SK-N-SH treated with all-trans-retinoic acid at 6 μM for 48 hours (cell line): ENCODE data around the gene CD59.
"Not testable (repeated sequence)": the region's sequence is repeated elsewhere in the genome, so short reads cannot be mapped to it uniquely, and the experiment has no call there.

Source experiments
- ATAC-seq: fragments of 200-7000 bp; cut with Tn5 transposase; 3 replicates; pipeline ENCODE4 v1.9.1; 2020; ENCODE audit warnings: mild to moderate bottlenecking, moderate library complexity
- ARNTL ChIP-seq: fragments of 450-650 bp; formaldehyde crosslinking; IDR thresholded peaks from 2 replicates; pipeline ENCODE4 v1.5.0; 2020; ENCODE audit warnings: low read depth, mild to moderate bottlenecking, moderate library complexity, borderline replicate concordance
- BACH2 ChIP-seq: fragments of 250-450 bp; sonication (Bioruptor Pico); IDR thresholded peaks from 2 replicates; pipeline ENCODE4 v1.9.0; 2021; ENCODE audit warnings: mild to moderate bottlenecking, borderline replicate concordance
- CSDC2 ChIP-seq: fragments of 250-450 bp; sonication (Bioruptor Pico); IDR thresholded peaks from 2 replicates; pipeline ENCODE4 v1.5.0; 2020; ENCODE audit warnings: mild to moderate bottlenecking, moderate library complexity
- ESRRG ChIP-seq: fragments of 250-450 bp; sonication (Bioruptor Pico); IDR thresholded peaks from 2 replicates; pipeline ENCODE4 v1.6.1; 2021; ENCODE audit warnings: mild to moderate bottlenecking
- GLIS3 ChIP-seq: fragments of 250-450 bp; sonication (Bioruptor Pico); IDR thresholded peaks from 2 replicates; pipeline ENCODE4 v1.5.0; 2020; ENCODE audit warnings: mild to moderate bottlenecking, moderate library complexity
- ISL1 ChIP-seq: fragments of 250-450 bp; sonication (Bioruptor Pico); IDR thresholded peaks from 2 replicates; pipeline ENCODE4 v2.1.2; 2022; ENCODE audit warnings: mild to moderate bottlenecking, moderate library complexity
- RARB ChIP-seq: fragments of 250-450 bp; sonication (Bioruptor Pico); IDR thresholded peaks from 2 replicates; pipeline ENCODE4 v1.8.0; 2021; ENCODE audit warnings: mild to moderate bottlenecking, moderate library complexity
- TCF4 ChIP-seq: fragments of 250-450 bp; sonication (Bioruptor Pico); IDR thresholded peaks from 2 replicates; pipeline ENCODE4 v1.8.0; 2021; ENCODE audit warnings: mild to moderate bottlenecking, moderate library complexity, borderline replicate concordance
- ZC3H10 ChIP-seq: fragments of 250-450 bp; sonication (Bioruptor Pico); IDR thresholded peaks from 2 replicates; pipeline ENCODE4 v1.5.1; 2021; ENCODE audit warnings: mild to moderate bottlenecking, moderate library complexity
- ZFP3 ChIP-seq: fragments of 250-450 bp; sonication (Bioruptor Pico); IDR thresholded peaks from 2 replicates; pipeline ENCODE4 v1.5.0; 2020; ENCODE audit warnings: mild to moderate bottlenecking, moderate library complexity
- ZFP30 ChIP-seq: fragments of 450-650 bp; formaldehyde crosslinking; IDR thresholded peaks from 2 replicates; pipeline ENCODE4 v1.5.0; 2022; ENCODE audit warnings: mild to moderate bottlenecking, moderate library complexity
- ZNF70 ChIP-seq: fragments of 450-650 bp; formaldehyde crosslinking; IDR thresholded peaks from 2 replicates; pipeline ENCODE4 v1.5.0; 2020; ENCODE audit warnings: mild to moderate bottlenecking, moderate library complexity
- ZNF8 ChIP-seq: fragments of 450-650 bp; formaldehyde crosslinking; IDR thresholded peaks from 2 replicates; pipeline ENCODE4 v1.5.0; 2020; ENCODE audit warnings: mild to moderate bottlenecking, moderate library complexity
- TF ChIP-seq, protein P1 (sequence below): fragments of 250-450 bp; sonication (Bioruptor Pico); IDR thresholded peaks from 2 replicates; pipeline ENCODE4 v1.8.0; 2020; ENCODE audit warnings: mild to moderate bottlenecking, moderate library complexity, borderline replicate concordance
- TF ChIP-seq, protein P2 (sequence below): fragments of 250-450 bp; sonication (Bioruptor Pico); IDR thresholded peaks from 2 replicates; pipeline ENCODE4 v1.5.1; 2020; ENCODE audit warnings: low read depth, mild to moderate bottlenecking, moderate library complexity
- TF ChIP-seq, protein P3 (sequence below): fragments of 250-450 bp; sonication (Bioruptor Pico); IDR thresholded peaks from 2 replicates; pipeline ENCODE4 v1.5.0; 2020; ENCODE audit warnings: mild to moderate bottlenecking, moderate library complexity

Gene CD59

GRCh38 chr11:33664827-33665226 is 71.4 kb downstream of the CD59 start:
- TF ChIP-seq, protein P1, sequence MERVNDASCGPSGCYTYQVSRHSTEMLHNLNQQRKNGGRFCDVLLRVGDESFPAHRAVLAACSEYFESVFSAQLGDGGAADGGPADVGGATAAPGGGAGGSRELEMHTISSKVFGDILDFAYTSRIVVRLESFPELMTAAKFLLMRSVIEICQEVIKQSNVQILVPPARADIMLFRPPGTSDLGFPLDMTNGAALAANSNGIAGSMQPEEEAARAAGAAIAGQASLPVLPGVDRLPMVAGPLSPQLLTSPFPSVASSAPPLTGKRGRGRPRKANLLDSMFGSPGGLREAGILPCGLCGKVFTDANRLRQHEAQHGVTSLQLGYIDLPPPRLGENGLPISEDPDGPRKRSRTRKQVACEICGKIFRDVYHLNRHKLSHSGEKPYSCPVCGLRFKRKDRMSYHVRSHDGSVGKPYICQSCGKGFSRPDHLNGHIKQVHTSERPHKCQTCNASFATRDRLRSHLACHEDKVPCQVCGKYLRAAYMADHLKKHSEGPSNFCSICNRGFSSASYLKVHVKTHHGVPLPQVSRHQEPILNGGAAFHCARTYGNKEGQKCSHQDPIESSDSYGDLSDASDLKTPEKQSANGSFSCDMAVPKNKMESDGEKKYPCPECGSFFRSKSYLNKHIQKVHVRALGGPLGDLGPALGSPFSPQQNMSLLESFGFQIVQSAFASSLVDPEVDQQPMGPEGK (CRISPR knock-in tag) = no peak
- TF ChIP-seq, protein P2, sequence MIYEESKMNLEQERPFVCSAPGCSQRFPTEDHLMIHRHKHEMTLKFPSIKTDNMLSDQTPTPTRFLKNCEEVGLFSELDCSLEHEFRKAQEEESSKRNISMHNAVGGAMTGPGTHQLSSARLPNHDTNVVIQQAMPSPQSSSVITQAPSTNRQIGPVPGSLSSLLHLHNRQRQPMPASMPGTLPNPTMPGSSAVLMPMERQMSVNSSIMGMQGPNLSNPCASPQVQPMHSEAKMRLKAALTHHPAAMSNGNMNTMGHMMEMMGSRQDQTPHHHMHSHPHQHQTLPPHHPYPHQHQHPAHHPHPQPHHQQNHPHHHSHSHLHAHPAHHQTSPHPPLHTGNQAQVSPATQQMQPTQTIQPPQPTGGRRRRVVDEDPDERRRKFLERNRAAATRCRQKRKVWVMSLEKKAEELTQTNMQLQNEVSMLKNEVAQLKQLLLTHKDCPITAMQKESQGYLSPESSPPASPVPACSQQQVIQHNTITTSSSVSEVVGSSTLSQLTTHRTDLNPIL (CRISPR knock-in tag) = no peak
- TF ChIP-seq GLIS3 (CRISPR knock-in tag) (no peak), TCF4 (no peak), ESRRG (no peak), ARNTL (CRISPR knock-in tag) (no peak)
- ATAC-seq = no peak

- TF ChIP-seq GLIS3 (CRISPR knock-in tag) (no peak), ARNTL (CRISPR knock-in tag) (no peak), ZNF8 (CRISPR knock-in tag) (no peak), CSDC2 (CRISPR knock-in tag) (no peak), ZNF70 (CRISPR knock-in tag) (no peak), ZC3H10 (CRISPR knock-in tag) (no peak), RARB (CRISPR knock-in tag) (no peak), ZFP3 (CRISPR knock-in tag) (no peak), BACH2 (CRISPR knock-in tag) (no peak), ZFP30 (CRISPR knock-in tag) (no peak), ISL1 (CRISPR knock-in tag) (no peak)
- TF ChIP-seq, protein P1 (CRISPR knock-in tag) = no peak
- no peak for ATAC-seq
These were observed 72.1 kb downstream of the CD59 start for GRCh38 chr11:33664166-33664565.

GRCh38 chr11:33663121-33663520 is 73.1 kb downstream of the CD59 start:
- TF ChIP-seq TCF4 = no peak
- TF ChIP-seq, protein P3, sequence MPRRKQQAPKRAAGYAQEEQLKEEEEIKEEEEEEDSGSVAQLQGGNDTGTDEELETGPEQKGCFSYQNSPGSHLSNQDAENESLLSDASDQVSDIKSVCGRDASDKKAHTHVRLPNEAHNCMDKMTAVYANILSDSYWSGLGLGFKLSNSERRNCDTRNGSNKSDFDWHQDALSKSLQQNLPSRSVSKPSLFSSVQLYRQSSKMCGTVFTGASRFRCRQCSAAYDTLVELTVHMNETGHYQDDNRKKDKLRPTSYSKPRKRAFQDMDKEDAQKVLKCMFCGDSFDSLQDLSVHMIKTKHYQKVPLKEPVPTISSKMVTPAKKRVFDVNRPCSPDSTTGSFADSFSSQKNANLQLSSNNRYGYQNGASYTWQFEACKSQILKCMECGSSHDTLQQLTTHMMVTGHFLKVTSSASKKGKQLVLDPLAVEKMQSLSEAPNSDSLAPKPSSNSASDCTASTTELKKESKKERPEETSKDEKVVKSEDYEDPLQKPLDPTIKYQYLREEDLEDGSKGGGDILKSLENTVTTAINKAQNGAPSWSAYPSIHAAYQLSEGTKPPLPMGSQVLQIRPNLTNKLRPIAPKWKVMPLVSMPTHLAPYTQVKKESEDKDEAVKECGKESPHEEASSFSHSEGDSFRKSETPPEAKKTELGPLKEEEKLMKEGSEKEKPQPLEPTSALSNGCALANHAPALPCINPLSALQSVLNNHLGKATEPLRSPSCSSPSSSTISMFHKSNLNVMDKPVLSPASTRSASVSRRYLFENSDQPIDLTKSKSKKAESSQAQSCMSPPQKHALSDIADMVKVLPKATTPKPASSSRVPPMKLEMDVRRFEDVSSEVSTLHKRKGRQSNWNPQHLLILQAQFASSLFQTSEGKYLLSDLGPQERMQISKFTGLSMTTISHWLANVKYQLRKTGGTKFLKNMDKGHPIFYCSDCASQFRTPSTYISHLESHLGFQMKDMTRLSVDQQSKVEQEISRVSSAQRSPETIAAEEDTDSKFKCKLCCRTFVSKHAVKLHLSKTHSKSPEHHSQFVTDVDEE (CRISPR knock-in tag) = no peak
- TF ChIP-seq RARB (CRISPR knock-in tag) = no peak
- TF ChIP-seq, protein P1 (CRISPR knock-in tag) = no peak
- no peak for TF ChIP-seq ESRRG
- no peak for TF ChIP-seq ZFP30 (CRISPR knock-in tag)
- TF ChIP-seq, protein P2 (CRISPR knock-in tag) = no peak
- TF ChIP-seq ISL1 (CRISPR knock-in tag) = no peak
- no peak for TF ChIP-seq CSDC2 (CRISPR knock-in tag)
- no peak for TF ChIP-seq ZNF70 (CRISPR knock-in tag)
- no peak for ATAC-seq

GRCh38 chr11:33661526-33661925 is 74.7 kb downstream of the CD59 start:
- ATAC-seq = not testable (repeated sequence)
